H9 (cell line): ENCODE data around the gene GEN1. TPM values are rescaled to one million over a fixed set of nuclear protein-coding genes. Genes with fewer than 3 reads are reported as not detected.

Experiments used
- DNase-seq: peaks from one replicate; pipeline ENCODE4 v3.0.0-alpha.2; 2017
- H2AFZ ChIP-seq: one replicate; pipeline ENCODE4 v1.6.1; 2013; ENCODE audit warnings: mild to moderate bottlenecking, low read length, control low read depth, moderate library complexity
- H2AK5ac ChIP-seq: 2 replicates; pipeline ENCODE4 v1.6.1; 2013; ENCODE audit warnings: low read length, control low read depth, mixed read lengths; ENCODE audit not compliant: insufficient read length
- H2BK120ac ChIP-seq: one replicate; pipeline ENCODE4 v1.6.1; 2013; ENCODE audit warnings: low read depth, mild to moderate bottlenecking, low read length, control low read depth, inconsistent platforms; ENCODE audit not compliant: poor library complexity, severe bottlenecking
- H2BK12ac ChIP-seq: 2 replicates; pipeline ENCODE4 v1.6.1; 2013; ENCODE audit warnings: low read length, control low read depth, mixed read lengths, low read depth; ENCODE audit not compliant: insufficient read length
- H2BK15ac ChIP-seq: 2 replicates; pipeline ENCODE4 v1.6.1; 2013; ENCODE audit warnings: low read depth, low read length, control low read depth
- H2BK20ac ChIP-seq: one replicate; pipeline ENCODE4 v1.6.1; 2013; ENCODE audit warnings: low read depth, mild to moderate bottlenecking, low read length, control low read depth, inconsistent platforms; ENCODE audit not compliant: poor library complexity, severe bottlenecking
- H2BK5ac ChIP-seq: 2 replicates; pipeline ENCODE4 v1.6.1; 2013; ENCODE audit warnings: low read length, control low read depth, mixed read lengths; ENCODE audit not compliant: insufficient read length
- H3K14ac ChIP-seq: 2 replicates; pipeline ENCODE4 v1.6.1; 2013; ENCODE audit warnings: low read length, control low read depth; ENCODE audit not compliant: insufficient read depth
- H3K18ac ChIP-seq: 2 replicates; pipeline ENCODE4 v1.6.1; 2013; ENCODE audit warnings: low read depth, mild to moderate bottlenecking, mixed read lengths, low read length, control low read depth; ENCODE audit not compliant: insufficient read length
- H3K23ac ChIP-seq: 2 replicates; pipeline ENCODE4 v1.6.1; 2013; ENCODE audit warnings: low read length, control low read depth, mixed read lengths, low read depth; ENCODE audit not compliant: insufficient read length
- H3K23me2 ChIP-seq: 2 replicates; pipeline ENCODE4 v1.6.1; 2013; ENCODE audit warnings: low read depth, mild to moderate bottlenecking, mixed read lengths, low read length, control low read depth; ENCODE audit not compliant: insufficient read length, poor library complexity, severe bottlenecking
- H3K27ac ChIP-seq: 2 replicates; pipeline ENCODE4 v1.5.1; 2013; ENCODE audit warnings: low read length, control low read depth, mixed read lengths, low read depth; ENCODE audit not compliant: insufficient read length
- H3K27me3 ChIP-seq: 2 replicates; pipeline ENCODE4 v1.6.1; 2013; ENCODE audit warnings: low read length, control low read depth, inconsistent platforms; ENCODE audit not compliant: insufficient read depth
- H3K4ac ChIP-seq: 2 replicates; pipeline ENCODE4 v1.6.1; 2013; ENCODE audit warnings: low read depth, mild to moderate bottlenecking, control low read depth, inconsistent platforms, low read length, moderate library complexity
- H3K4me1 ChIP-seq: 2 replicates; pipeline ENCODE4 v1.6.1; 2013; ENCODE audit warnings: low read length, control low read depth, inconsistent platforms; ENCODE audit not compliant: insufficient read depth
- H3K4me2 ChIP-seq: 2 replicates; pipeline ENCODE4 v1.6.1; 2013; ENCODE audit warnings: low read length, control low read depth, mixed read lengths; ENCODE audit not compliant: insufficient read length, insufficient read depth
- H3K56ac ChIP-seq: 2 replicates; pipeline ENCODE4 v1.6.1; 2013; ENCODE audit warnings: low read depth, mild to moderate bottlenecking, mixed read lengths, low read length, control low read depth; ENCODE audit not compliant: insufficient read length
- H3K79me1 ChIP-seq: 2 replicates; pipeline ENCODE4 v1.6.1; 2013; ENCODE audit warnings: low read depth, mild to moderate bottlenecking, moderate library complexity, low read length, control low read depth, inconsistent platforms; ENCODE audit not compliant: insufficient read depth, poor library complexity, severe bottlenecking
- H3K79me2 ChIP-seq: 2 replicates; pipeline ENCODE4 v1.6.1; 2013; ENCODE audit warnings: low read length, control low read depth, inconsistent platforms; ENCODE audit not compliant: insufficient read depth
- H3K9ac ChIP-seq: 2 replicates; pipeline ENCODE4 v1.6.1; 2013; ENCODE audit warnings: low read length, control low read depth, mixed read lengths; ENCODE audit not compliant: insufficient read length; ENCODE audit errors: extremely low read depth
- H3K9me3 ChIP-seq: one replicate; pipeline ENCODE4 v1.6.1; 2013; ENCODE audit warnings: low read depth, low read length, inconsistent platforms; ENCODE audit not compliant: control insufficient read depth
- H3T11ph ChIP-seq: one replicate; pipeline ENCODE4 v1.6.1; 2013; ENCODE audit warnings: mild to moderate bottlenecking, low read length, control low read depth, inconsistent platforms
- H4K20me1 ChIP-seq: one replicate; pipeline ENCODE4 v1.6.1; 2013; ENCODE audit not compliant: control insufficient read depth, insufficient read length, insufficient read depth
- H4K5ac ChIP-seq: 2 replicates; pipeline ENCODE4 v1.6.1; 2013; ENCODE audit warnings: low read depth, mild to moderate bottlenecking, mixed read lengths, low read length, control low read depth; ENCODE audit not compliant: insufficient read length
- H4K8ac ChIP-seq: replicated peaks from 2 replicates; pipeline ENCODE4 v1.6.1; 2013; ENCODE audit warnings: low read length, control low read depth, mixed read lengths, low read depth; ENCODE audit not compliant: insufficient read length
- H4K91ac ChIP-seq: 2 replicates; pipeline ENCODE4 v1.6.1; 2013; ENCODE audit warnings: low read depth, mild to moderate bottlenecking, moderate library complexity, mixed read lengths, low read length, control low read depth; ENCODE audit not compliant: insufficient read length
- H3K27ac Mint-ChIP-seq, 3 experiments: 2 replicates in 2 of 3; 3 replicates in 1 of 3; pipeline ENCODE4 v1.8.0; 2020 to 2021; ENCODE audit warnings: mixed read lengths in 3 of 3, mild to moderate bottlenecking in 1 of 3, moderate library complexity in 1 of 3
- H3K27me3 Mint-ChIP-seq: 2 replicates; pipeline ENCODE4 v1.8.0; 2021; ENCODE audit warnings: low read depth, mild to moderate bottlenecking, moderate library complexity, mixed read lengths
- H3K36me3 Mint-ChIP-seq, 3 experiments: 2 replicates in 2 of 3; 3 replicates in 1 of 3; pipeline ENCODE4 v1.8.0; 2020 to 2021; ENCODE audit warnings: low read depth in 3 of 3, mixed read lengths in 3 of 3; ENCODE audit not compliant: insufficient read depth in 1 of 3
- H3K4me1 Mint-ChIP-seq, 2 experiments: 2 replicates each; pipeline ENCODE4 v1.8.0; 2020; ENCODE audit warnings: mixed read lengths in 2 of 2
- H3K4me3 Mint-ChIP-seq, 2 experiments: 2 replicates in 1 of 2; 3 replicates in 1 of 2; pipeline ENCODE4 v1.8.0; 2020 to 2021; ENCODE audit warnings: mild to moderate bottlenecking in 2 of 2, mixed read lengths in 2 of 2, moderate library complexity in 1 of 2
- H3K9me3 Mint-ChIP-seq, 2 experiments: 2 replicates in 1 of 2; 3 replicates in 1 of 2; pipeline ENCODE4 v1.8.0; 2020; ENCODE audit warnings: mild to moderate bottlenecking in 2 of 2, mixed read lengths in 2 of 2, moderate library complexity in 1 of 2
- CTCF ChIP-seq: fragments of 200-600 bp; sonication (generic); conservative IDR thresholded peaks from 3 replicates; pipeline ENCODE4 v1.8.0; 2021; ENCODE audit warnings: antibody characterized with exemption, mild to moderate bottlenecking
- WGBS: extraction: QIAGEN DNeasy Blood & Tissue Kit; methylation state at CpG from one replicate; pipeline ENCODE4 v1.1.7; 2013; ENCODE audit warnings: missing lambda C conversion rate, low lambda C conversion rate, mixed read lengths; ENCODE audit not compliant: insufficient read length; ENCODE audit errors: extremely low coverage; 5-methylcytosine and 5-hydroxymethylcytosine counted together
- total RNA-seq: library from RNA; stranded (reverse); gene quantifications from 2 replicates; pipeline ENCODE4 v1.2.1, GENCODE V29; 2021

Gene GEN1
- total RNA-seq, 1 experiment from 2014 or later = 28.1 TPM

DNA sequence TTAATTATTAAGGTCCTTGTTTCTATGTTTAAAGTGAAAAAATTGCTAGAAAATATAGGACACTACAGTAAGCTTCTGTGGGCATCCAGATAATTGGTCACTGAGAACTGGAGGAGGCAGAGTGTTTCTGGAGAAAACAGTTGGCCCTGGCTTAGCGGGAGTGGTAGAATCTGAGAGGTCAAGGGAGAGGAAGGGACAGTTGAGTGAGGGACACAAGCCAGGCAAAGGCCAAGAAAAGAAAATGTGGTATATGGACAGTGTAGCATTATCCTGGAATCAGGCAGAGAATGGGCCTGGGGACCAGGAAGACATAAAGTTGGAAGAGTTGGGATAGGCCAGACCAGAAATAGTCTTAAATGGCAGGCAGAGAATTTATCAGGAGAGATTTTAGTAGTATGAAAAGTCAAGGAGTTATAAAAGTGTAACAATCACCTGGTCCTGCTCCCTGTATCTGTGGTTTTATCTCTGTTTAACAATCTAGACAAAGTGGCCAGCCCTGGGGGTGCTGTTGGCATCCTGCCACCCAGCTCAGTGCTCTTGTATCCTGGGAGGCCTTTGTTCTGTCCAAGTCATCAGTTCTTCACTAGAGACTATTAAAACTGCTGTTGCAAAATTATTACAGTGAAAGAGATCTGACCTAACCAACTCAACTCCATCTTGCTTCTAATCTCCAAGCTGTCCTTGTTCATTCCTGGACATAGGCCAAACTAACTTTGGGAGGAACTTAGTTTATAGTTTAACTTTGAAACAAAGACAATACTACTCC is 46.9 kb downstream of the GEN1 start:
- WGBS = no CpG with 5 or more reads among the region's 1 CpG
- Mint-ChIP-seq H3K9me3 (no peaks in the 10 kb centered on the region), H3K4me1 (peaks cover 0 to 4% of the 10 kb centered on the region in 2 experiments; a peak in 1 of 4 replicates), H3K27ac (no peak overlapping the region), H3K4me3 (no peak overlapping the region), H3K27me3 (peaks cover 4% of the 10 kb centered on the region), H3K36me3 (no peaks in the 10 kb centered on the region)
- H2BK120ac ChIP-seq = no peak overlapping the region
- no peak overlapping the region for H3K18ac ChIP-seq
- no peak overlapping the region for H3K14ac ChIP-seq
- H2BK15ac ChIP-seq = no peak overlapping the region
- no peaks in the 10 kb centered on the region for H3K9me3 ChIP-seq
- H2AFZ ChIP-seq = no peak overlapping the region
- H2BK12ac ChIP-seq = no peak overlapping the region
- H3K4me1 ChIP-seq = no peaks in the 10 kb centered on the region; the same call in 1 of the 2 replicates
- H4K91ac ChIP-seq = no peak overlapping the region
- H3K9ac ChIP-seq = no peak overlapping the region
- H3K4me2 ChIP-seq = no peak overlapping the region
- H3K27me3 ChIP-seq = no peaks in the 10 kb centered on the region
- H4K20me1 ChIP-seq = no peaks in the 10 kb centered on the region
- no peak overlapping the region for H2BK20ac ChIP-seq
- DNase-seq = no peak
- no peak overlapping the region for H3K23ac ChIP-seq
- no peak for TF ChIP-seq CTCF
- H3K56ac ChIP-seq = no peak overlapping the region
- H4K5ac ChIP-seq = no peak overlapping the region
- H4K8ac ChIP-seq = no peak overlapping the region
- H3K79me2 ChIP-seq = no peaks in the 10 kb centered on the region
- H2BK5ac ChIP-seq = no peak overlapping the region
- no peak overlapping the region for H3K4ac ChIP-seq
- no peak overlapping the region for H3K27ac ChIP-seq
- H3K79me1 ChIP-seq = no peaks in the 10 kb centered on the region
- H2AK5ac ChIP-seq = no peak overlapping the region
- H3T11ph ChIP-seq = no peak overlapping the region
- H3K23me2 ChIP-seq = no peaks in the 10 kb centered on the region
